Endothelial cell (in vitro differentiated cells): Measurements from ENCODE around the gene SSTR4. TPM values are rescaled to one million over a fixed set of nuclear protein-coding genes. Genes with fewer than 3 reads are reported as not detected.
A peak's percentile ranks its signal among the peaks of the same experiment; 100 is the strongest.

Experiments
- DNase-seq: peaks from one replicate; pipeline ENCODE4 v3.0.0; 2021; ENCODE audit warnings: low spot score
- H3K27ac Mint-ChIP-seq: one replicate; pipeline ENCODE4 v1.8.0; 2021; ENCODE audit warnings: mixed read lengths, inconsistent platforms; ENCODE audit not compliant: unreplicated experiment
- H3K27me3 Mint-ChIP-seq: one replicate; pipeline ENCODE4 v1.8.0; 2021; ENCODE audit warnings: mild to moderate bottlenecking, moderate library complexity, mixed read lengths, inconsistent platforms; ENCODE audit not compliant: unreplicated experiment
- H3K36me3 Mint-ChIP-seq: one replicate; pipeline ENCODE4 v1.8.0; 2021; ENCODE audit warnings: mild to moderate bottlenecking, low read depth, mixed read lengths, inconsistent platforms; ENCODE audit not compliant: unreplicated experiment
- H3K4me1 Mint-ChIP-seq: one replicate; pipeline ENCODE4 v1.8.0; 2021; ENCODE audit warnings: mild to moderate bottlenecking, mixed read lengths, inconsistent platforms; ENCODE audit not compliant: unreplicated experiment
- H3K4me3 Mint-ChIP-seq: one replicate; pipeline ENCODE4 v1.8.0; 2021; ENCODE audit warnings: mild to moderate bottlenecking, mixed read lengths, inconsistent platforms; ENCODE audit not compliant: unreplicated experiment
- H3K9me3 Mint-ChIP-seq: one replicate; pipeline ENCODE4 v1.8.0; 2021; ENCODE audit warnings: mixed read lengths, inconsistent platforms; ENCODE audit not compliant: unreplicated experiment
- total RNA-seq: library from RNA; stranded (reverse); fragmentation: NEBNext Ultra II Directional; extraction: Animal tissue kit (Norgen Biotek cat#: 25700); gene quantifications from one replicate; pipeline ENCODE4 v1.2.1, GENCODE V29; 2021; ENCODE audit not compliant: unreplicated experiment
- TF ChIP-seq, protein P1 (sequence below): fragments of 200-600 bp; sonication (generic); IDR thresholded peaks from one replicate; pipeline ENCODE4 v1.5.0; 2021; ENCODE audit warnings: antibody characterized with exemption; ENCODE audit not compliant: unreplicated experiment

Gene SSTR4
- total RNA-seq, 1 donor from 2014 or later, result not detected

- H3K36me3 Mint-ChIP-seq, result no peaks in the 10 kb centered on the region
- no peaks in the 10 kb centered on the region for H3K9me3 Mint-ChIP-seq
- TF ChIP-seq, protein P1, sequence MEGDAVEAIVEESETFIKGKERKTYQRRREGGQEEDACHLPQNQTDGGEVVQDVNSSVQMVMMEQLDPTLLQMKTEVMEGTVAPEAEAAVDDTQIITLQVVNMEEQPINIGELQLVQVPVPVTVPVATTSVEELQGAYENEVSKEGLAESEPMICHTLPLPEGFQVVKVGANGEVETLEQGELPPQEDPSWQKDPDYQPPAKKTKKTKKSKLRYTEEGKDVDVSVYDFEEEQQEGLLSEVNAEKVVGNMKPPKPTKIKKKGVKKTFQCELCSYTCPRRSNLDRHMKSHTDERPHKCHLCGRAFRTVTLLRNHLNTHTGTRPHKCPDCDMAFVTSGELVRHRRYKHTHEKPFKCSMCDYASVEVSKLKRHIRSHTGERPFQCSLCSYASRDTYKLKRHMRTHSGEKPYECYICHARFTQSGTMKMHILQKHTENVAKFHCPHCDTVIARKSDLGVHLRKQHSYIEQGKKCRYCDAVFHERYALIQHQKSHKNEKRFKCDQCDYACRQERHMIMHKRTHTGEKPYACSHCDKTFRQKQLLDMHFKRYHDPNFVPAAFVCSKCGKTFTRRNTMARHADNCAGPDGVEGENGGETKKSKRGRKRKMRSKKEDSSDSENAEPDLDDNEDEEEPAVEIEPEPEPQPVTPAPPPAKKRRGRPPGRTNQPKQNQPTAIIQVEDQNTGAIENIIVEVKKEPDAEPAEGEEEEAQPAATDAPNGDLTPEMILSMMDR, result no peak
- peak overlapping the region; percentile 4 for H3K4me3 Mint-ChIP-seq
- peaks cover 21% of the 10 kb centered on the region for H3K4me1 Mint-ChIP-seq
- H3K27ac Mint-ChIP-seq, result no peak overlapping the region
- DNase-seq, result no peak
- peaks cover 22% of the 10 kb centered on the region for H3K27me3 Mint-ChIP-seq
Observed at GRCh38 chr20:23032750-23033078, 2.4 kb upstream of the SSTR4 start.

DNA sequence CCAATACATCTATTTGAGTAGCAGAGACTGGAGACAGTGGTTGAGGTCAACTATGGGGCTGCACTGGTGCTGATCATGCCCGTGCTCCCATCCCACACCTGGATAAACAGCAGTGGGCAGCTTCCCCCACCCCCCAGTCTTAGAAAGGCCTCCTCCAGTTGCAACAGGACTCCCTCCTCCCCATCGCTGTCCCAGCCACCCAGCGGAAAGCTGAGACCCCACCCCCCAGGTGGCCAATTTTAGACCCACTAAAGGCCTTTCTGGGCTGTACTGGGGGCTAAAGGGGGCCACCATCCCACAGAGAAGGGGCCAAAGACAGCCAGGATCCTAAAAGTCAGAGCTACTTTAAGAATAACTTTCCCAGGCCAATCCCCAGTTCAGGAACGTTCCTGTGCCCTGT lies 1.2 kb upstream of the SSTR4 start:
- Mint-ChIP-seq H3K9me3 (no peaks in the 10 kb centered on the region), H3K36me3 (no peaks in the 10 kb centered on the region), H3K27ac (no peak overlapping the region), H3K27me3 (peaks cover 24% of the 10 kb centered on the region), H3K4me3 (peak overlapping the region; percentile 34), H3K4me1 (peaks cover 21% of the 10 kb centered on the region)
- TF ChIP-seq, protein P1, result no peak
- DNase-seq, result no peak

DNA sequence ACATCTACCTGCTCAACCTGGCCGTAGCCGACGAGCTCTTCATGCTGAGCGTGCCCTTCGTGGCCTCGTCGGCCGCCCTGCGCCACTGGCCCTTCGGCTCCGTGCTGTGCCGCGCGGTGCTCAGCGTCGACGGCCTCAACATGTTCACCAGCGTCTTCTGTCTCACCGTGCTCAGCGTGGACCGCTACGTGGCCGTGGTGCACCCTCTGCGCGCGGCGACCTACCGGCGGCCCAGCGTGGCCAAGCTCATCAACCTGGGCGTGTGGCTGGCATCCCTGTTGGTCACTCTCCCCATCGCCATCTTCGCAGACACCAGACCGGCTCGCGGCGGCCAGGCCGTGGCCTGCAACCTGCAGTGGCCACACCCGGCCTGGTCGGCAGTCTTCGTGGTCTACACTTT lies 619 bp downstream of the SSTR4 start:
- Mint-ChIP-seq H3K27ac (no peak overlapping the region), H3K9me3 (no peaks in the 10 kb centered on the region), H3K36me3 (no peaks in the 10 kb centered on the region), H3K27me3 (peaks cover 24% of the 10 kb centered on the region), H3K4me3 (no peak overlapping the region), H3K4me1 (peaks cover 21% of the 10 kb centered on the region)
- DNase-seq, result no peak
- TF ChIP-seq, protein P1, result no peak

DNA sequence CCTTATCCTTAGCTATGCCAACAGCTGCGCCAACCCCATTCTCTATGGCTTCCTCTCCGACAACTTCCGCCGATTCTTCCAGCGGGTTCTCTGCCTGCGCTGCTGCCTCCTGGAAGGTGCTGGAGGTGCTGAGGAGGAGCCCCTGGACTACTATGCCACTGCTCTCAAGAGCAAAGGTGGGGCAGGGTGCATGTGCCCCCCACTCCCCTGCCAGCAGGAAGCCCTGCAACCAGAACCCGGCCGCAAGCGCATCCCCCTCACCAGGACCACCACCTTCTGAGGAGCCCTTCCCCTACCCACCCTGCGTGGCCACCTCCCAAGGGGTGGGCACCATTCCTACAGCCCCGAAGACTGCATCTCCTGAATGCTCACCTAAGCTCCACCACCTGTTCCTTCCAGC lies 1.3 kb downstream of the SSTR4 start:
- DNase-seq, result no peak
- H3K4me1 Mint-ChIP-seq, result peaks cover 21% of the 10 kb centered on the region
- H3K27me3 Mint-ChIP-seq, result peaks cover 24% of the 10 kb centered on the region
- peak overlapping the region; percentile 67 for H3K4me3 Mint-ChIP-seq
- no peak overlapping the region for H3K27ac Mint-ChIP-seq
- TF ChIP-seq, protein P1, result no peak
- no peaks in the 10 kb centered on the region for H3K9me3 Mint-ChIP-seq
- H3K36me3 Mint-ChIP-seq, result no peaks in the 10 kb centered on the region

DNA sequence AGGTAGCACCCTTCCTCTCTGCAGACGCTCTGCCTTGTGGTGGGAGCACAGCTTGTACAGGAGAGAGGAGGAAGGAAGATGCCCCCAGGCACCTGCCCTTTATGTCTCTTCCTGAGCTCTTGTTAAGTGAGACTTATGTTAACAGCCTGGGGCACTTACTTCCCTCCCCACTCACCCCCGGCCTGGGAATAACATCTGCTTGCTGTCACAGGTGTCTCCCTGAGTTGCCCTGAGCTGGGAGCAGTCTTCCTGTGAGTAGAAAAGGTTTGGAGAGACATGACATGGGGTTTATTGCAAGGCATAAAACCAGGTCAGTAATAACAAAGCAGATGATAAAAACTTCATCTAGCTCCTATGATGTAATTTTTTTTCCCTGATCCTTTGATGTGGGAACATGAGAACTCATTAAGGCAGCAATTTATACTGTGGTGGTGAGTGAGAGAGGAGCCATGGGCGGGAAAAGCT lies 1.9 kb downstream of the SSTR4 start:
- DNase-seq, result no peak
- H3K9me3 Mint-ChIP-seq, result no peaks in the 10 kb centered on the region
- H3K27me3 Mint-ChIP-seq, result peaks cover 24% of the 10 kb centered on the region
- TF ChIP-seq, protein P1, result no peak
- H3K36me3 Mint-ChIP-seq, result no peaks in the 10 kb centered on the region
- peaks cover 16% of the 10 kb centered on the region for H3K4me1 Mint-ChIP-seq
- H3K4me3 Mint-ChIP-seq, result peak overlapping the region; percentile 67
- H3K27ac Mint-ChIP-seq, result no peak overlapping the region
